Stimulated activated CD8-positive, alpha-beta memory T cell treated with anti-CD3 and anti-CD28 coated beads, Interleukin-12 subunit alpha, Interleukin-12 subunit beta, amount 100 ng/mL, for 24 hours (primary cell): Measurements from ENCODE around the gene SPCS1.
"Not testable (repeated sequence)": the region's sequence is repeated elsewhere in the genome, so short reads cannot be mapped to it uniquely, and the experiment has no call there.

Experiments
- DNase-seq: peaks from one replicate; pipeline ENCODE4 v3.0.0-alpha.2; 2020; ENCODE audit errors: extremely low read depth

Gene SPCS1

DNA sequence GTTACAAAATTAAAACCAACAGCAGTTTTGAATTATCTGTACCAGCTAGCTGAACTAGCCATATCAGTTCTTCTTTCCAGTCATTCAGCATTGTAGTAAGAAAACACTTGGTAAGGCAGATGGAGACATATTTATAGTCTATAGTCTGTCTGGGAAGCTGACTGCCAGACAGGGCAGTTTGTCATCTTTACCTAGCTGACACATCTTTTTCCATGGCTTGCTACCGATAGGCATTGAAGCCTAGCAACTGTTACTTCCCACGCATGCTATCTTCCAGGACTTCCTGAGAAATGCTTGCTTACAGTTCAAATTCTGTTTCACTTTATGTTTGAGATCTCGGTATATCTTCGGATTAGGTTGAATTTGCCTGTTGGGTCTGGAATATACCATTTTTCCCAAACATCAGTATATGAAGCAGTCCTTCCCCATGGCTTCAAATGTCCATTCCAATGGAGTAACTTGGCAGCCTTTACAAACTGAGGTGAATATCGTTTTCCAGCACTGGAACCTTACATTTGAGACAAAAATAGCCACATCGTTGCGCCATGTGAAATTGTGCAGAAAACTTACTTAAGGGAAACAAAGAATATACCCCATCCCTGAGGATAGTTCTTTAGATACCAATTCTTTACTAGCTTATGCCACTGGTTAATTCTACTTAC lies 11.2 kb upstream of the SPCS1 start:
- no peak for DNase-seq

DNA sequence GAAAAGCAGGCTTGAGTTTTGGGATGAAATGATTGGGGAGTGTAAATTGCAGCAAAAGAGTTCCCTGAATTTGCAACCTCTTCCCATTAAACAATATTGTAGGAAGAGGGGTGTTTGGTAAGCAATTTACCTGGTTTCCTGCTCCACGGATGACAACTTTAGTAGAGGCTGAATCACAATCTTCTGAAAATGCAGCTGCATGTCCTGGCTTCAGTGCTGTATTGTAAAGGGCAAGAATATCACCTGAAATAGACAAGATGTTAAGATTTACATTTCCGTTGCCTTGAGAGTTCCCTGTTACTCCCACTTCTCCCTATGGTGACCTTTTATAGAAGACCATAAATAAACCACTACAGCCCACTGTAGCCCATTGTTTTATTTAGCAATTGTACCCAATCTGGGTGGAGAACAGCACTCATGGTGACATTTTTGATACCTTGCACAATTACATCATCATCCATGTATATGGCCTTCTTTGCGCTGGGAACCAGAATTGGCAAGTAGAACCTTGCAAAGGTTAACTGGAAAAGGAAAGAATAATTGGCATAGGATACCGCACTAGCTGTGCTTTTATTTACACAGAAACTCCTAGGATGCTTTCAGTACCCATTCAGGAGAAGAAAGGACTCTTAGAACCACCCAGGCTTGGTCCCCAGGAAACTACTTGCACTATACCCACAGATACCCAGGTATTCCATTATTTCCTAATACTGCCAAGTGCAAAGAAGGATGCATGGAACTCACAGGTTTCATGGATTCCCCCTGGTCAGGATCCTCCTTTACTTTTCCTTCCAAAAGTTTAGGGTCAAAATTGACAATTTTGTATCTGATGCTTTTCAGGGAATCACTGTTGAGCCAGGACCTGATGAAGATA lies 9.9 kb upstream of the SPCS1 start:
- DNase-seq: no peak

DNA sequence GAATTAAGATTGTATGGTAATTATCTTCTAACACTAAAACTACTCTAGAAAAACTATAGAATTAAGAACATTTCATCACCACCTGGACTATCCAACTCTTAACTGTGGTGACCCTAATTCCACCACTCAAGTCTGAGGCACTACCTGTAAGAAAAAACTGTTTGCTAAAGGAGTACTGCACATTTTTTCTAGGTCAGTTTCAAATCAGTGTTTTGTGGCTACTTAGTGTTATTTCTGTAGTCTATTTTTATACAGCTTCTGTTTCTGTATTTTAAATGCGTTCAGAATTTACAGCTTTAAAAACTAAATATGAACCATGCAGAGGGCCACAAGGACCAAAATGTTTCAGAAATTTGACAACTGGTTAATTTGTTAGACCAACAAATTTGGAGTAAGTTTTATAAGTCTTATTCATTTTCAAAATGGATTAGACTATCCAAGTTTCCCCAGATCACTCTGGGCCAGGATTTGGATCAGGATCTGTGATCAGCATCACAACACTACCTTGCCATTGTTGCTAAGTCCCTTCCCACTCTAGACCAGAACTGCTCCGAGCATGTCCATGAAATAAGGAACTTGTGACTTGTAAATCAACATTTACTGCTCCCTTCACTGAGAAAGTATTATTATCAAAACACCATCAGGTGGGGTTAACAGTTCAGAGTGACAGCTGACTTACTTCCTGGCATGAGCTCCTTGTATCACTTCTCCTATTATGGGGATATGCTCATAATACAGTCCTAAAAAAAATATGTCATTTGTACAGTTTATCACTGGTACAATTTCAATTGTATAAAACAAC lies 8.9 kb upstream of the SPCS1 start:
- no peak for DNase-seq

DNA sequence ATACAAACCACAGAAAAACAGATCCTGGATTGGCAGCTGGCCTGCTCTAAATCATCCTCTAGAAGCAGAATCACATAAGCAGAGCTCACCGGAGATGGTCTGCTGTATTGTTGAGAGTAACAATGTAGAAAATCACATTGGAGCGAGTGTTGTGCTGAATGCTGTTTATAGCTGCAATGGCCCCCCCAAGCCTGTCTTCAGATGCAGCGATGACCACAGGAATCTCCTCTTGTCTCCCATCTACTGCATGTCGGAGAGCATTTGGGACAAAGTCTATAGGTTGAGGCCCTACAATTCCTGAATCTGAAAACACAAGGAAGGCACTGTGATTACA lies 8.3 kb upstream of the SPCS1 start:
- DNase-seq: no peak

DNA sequence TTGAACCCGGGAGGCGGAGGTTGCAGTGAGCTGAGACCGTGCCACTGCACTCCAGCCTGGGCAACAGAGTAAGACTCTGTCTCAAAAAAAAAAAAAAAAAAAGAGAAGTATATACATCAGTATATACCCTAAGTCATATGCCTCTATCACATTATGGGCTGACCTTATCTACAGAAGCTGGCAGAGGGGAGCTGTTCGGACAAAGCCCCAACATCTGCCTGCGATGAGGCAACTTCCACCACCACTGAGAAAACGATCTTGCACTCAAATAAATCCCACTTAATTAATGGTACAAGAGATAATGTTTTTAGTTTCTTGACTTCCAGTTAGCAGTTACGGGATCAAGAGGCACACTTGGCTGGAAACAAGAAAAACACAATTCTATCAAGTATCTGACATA lies 2.6 kb upstream of the SPCS1 start:
- no peak for DNase-seq

DNA sequence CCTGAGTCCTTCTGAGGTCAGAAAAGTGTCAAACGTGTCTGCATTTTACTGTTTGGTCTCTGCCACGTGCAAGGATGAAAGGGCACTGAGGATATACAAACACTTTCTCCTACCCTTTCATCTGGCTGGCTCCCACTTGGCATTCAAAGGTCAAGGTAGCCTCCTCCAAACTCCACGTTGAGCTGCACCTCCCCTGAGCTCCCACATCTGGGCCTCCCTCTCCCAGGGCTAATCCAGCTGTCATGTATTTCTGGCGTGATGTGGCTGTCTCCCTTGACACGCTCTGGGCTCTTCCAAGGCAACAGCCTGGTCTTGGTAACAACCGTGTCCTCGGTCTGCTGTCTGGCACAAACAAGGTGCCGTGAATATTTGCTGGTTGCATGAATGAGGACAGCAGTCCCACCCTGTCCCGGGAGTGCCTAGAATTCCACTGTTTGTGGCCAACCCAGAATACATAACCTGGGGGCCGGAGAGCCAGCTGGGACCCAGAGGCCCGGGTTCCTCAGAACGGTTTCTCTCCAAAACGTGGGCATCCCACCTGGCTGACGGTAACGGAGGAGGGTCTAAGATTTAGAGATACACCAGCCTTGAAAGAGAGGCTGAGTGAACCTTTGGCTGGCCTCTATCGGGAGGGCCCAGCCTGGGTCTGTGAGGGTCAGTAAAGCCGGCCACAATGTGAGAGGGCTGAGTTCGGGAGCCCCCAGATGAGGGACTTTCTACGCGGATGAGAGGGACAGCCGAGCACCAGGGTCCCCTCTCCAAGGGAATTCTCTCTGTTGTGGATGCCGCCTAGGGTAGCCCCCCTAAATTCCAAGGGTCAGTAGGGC lies 1.1 kb upstream of the SPCS1 start:
- no peak for DNase-seq

DNA sequence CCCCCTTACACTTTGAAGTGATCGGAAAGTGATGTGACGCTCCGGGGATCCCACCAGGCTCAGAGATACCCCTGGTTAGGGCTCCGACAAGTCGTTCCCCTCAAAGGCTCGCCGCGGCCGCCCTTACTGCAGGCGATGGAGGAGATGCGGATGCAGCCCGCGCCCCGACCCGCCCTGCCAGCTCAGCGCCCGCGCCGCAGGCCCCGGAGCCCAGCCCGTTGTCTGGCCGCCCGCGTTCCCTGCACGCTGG lies 543 bp upstream of the SPCS1 start:
- DNase-seq: no peak

DNA sequence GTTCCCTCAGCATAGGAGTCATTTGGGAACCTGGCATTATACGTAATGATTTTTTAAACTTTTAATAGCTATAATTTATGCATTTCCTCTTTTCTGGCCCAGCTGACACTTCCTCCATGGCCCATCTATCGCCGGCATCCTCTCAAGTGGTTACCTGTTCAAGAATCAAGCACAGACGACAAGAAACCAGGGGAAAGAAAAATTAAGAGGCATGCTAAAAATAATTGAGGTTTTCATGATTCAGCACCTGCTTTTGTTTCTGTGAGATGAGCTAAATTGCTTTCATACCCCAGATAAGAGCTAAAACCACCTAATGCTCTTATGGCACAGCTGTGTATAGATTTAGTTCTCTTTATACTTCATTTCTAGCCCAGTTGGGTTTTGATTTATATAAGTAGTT lies 1.7 kb downstream of the SPCS1 start:
- no peak for DNase-seq

DNA sequence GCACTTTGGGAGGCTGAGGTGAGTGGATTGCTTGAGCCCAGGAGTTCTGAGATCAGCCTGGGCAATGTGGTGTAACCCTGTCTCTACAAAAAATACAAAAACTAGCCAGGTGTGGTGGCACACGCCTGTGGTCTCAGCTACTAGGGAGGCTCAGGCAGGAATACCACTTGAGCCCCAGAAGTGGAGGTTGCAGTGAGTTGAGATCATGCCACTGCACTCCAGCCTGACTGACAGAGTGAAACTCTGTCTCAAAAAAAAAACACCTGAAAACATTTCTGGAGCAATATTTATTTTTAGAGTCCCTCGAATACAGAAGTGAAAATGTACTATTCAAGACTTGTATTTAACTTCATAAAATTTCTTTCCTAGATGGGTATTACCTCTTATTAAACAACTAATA lies 4.6 kb downstream of the SPCS1 start:
- DNase-seq: no peak

DNA sequence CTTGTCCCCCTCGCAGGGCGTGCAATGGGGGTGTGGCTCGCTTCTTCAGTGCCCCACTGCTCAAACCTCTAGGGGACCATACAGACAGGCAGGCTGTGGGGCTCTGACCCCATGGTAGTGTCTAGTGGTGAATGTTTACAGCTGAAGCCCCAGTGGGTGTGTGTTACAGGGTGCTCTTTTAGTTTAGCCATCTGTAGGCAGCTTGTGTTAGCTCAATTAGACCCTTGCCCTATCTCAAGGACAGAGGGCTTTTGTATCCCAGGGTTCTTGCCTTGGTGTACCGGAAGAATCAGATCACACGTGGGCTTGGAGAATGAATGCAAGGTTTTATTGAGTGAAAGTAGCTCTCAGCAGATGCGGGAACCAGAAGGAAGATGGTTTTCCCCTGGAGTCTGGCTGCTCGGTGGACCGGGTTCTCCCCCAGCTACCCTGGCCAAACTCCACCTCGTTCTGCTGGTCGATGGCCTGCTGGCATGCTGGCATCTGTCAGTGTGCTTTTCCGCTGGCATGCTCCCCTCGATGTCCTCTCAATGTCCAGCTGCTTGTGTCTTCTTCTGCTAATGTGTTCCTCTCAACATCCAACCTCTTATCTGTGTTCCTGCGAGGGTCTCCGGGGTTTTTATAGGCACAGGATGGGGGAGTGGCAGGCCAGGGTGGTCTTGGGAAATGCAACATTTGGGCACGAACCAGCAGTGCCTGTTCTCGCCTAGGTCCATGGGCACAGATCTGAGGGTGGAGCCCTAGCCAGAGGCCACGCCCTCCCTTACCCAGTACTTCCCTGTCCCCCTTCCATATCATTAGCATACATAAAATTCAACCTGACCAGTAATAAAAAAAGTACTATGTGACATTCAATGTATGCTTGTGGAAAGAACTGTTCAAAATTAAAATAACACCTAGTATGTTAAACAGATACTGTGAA lies 6.6 kb downstream of the SPCS1 start:
- DNase-seq: no peak

DNA sequence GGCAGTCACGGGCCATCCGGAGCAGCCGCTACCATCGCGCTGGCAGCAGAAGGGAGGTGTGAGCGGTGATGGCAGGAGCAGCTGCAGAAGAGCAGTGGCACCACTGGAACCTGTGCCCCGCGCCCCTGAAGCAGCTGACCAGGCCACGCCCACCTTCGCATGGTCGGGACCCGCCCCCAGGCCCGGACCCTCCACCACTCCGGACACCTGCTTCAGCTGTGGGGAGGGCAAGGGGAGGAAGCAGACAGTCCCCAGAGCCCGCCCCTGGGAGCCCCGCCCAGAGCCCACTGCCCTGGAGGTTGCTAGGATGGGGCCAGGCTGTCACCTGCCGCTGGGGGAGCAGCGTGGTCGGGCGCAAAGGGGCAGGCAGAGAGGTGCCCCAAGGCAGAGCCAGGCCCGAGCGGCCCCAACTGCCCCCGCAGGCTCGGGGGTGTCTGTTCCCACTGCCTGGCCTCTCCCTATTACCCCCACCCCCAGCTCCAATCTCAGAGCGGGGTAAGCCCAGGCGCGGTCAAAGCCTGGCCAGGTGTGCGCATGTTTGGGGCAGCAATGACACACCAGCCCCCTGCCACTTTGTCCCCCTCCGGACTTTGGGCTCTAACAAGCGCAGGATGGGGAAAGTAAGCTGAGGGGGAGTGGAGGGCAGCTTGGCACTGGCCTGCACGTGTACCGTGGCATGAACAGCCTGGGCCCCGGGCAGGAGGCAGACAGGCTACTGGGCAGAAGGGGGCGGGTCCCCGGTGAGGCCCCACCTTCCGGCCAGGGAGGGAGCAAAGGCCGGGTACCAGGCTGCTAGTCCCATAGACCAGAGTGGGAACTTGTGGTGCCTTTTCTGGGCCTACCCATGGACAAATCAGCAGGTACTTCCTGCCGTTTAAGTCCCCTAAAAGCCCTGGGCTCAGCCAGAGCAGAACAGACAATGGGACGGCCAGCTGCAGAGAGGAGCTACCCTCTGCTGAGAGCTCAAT lies 8.7 kb downstream of the SPCS1 start:
- DNase-seq: no peak

DNA sequence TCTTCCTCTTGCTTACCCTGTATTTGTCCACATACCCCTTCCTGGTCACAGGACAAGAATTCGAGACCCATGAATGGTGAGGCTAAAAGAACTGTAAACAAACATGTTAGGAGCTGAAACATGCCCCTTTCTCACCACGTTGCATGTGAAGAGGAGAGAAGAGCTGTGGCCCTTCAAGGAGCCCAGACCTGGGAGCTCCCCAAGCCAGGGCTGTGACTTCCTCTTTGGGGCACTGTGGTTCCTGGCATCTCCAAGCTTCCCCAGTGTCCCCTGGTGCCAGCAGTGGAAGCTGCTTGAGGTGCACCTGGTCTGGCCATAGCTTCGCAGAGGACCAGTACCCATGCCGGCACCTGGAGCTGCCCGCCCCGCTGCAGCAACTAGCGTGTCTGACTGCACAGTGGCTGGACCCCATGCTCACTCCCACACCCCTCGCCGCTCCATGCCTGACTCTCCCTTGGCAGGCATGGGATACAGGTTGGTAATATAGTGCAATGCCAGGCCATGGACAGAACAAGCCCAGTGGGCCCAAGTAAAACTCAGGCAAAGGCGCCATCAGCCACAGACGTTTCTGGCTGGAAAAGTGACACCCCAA lies 9.9 kb downstream of the SPCS1 start:
- no peak for DNase-seq

DNA sequence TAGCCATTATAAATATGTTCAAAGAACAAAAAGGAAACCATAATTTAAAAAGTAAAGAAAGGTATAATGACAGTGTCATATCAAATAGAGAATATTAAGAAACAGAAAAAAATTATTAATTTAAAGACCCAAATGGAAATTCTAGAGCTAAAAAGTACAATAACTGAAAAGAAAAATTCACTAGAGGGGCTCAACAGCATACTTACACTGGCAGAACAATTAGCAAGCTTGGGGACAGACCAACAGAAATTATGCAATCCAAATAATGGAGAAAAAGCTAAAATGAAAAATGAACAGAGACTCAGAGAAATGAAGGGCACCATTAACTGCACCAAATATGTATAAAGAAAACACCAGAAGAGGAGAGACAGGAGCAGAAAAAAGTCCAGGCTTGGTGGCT lies 13.7 kb downstream of the SPCS1 start:
- no peak for DNase-seq

DNA sequence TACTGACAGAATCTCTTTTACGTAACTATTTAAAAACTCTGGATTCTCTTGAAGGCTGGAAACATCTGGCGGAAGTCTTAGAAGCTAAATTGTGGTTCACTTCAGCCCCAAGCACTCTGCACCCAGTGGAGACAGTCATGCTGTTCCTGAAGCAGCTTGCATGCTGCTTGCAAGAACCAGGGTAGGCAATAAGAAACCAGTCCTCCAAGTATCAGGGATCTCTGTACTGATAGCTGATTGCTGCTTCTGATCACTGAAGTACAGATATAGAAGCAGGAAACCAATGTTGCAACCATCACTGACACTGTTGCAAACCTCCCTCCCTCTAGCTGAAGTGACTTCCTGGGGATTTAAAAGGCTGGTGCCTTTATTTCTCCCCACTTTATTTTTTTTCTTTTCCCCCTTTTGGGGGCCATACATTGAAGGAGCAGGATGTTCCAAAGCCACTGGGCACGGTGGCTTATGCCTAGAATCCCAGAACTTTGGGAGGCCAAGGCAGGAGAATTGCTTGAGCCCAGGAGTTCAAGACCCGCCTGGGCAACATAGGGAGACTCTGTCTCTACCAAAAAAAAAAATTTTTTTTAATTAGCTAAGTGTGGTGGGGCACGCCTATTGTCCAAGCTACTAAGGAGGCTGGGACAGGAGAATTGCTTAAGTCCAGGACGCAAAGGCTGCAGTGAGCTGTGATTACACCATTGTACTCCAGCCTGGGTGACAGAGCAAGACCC lies 15.3 kb downstream of the SPCS1 start:
- DNase-seq: no peak

DNA sequence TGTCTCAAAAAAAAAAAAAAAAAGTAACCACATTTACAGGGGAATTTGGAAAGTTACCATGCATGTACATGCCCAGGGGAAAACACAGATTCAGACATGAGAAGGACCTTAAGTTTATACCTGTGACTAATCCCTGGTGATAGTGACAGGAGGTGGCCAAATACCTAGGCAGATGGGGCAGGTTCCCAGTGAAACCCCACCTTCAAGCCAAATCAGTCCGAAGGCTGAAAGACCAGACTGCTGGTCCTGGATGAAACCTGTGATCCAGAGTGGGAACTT lies 15.8 kb downstream of the SPCS1 start:
- DNase-seq: no peak

DNA sequence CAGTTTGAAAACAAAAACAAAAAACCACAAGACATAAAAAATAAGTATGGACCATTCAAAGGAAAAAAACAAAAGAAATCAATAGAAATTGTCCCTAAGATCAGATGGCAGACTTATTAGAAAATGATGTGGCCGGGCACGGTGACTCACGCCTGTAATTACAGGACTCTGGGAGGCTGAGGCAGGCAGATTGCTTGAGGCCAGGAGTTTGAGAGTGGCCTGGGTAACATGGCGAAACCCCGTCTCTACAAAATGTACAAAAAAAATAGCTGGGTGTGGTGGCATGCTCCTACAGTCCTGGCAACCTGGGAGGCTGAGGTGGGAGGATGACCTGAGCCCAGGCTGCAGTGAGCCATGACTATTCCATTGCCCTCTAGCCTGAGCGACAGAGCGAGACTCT lies 16.6 kb downstream of the SPCS1 start:
- DNase-seq: no peak

DNA sequence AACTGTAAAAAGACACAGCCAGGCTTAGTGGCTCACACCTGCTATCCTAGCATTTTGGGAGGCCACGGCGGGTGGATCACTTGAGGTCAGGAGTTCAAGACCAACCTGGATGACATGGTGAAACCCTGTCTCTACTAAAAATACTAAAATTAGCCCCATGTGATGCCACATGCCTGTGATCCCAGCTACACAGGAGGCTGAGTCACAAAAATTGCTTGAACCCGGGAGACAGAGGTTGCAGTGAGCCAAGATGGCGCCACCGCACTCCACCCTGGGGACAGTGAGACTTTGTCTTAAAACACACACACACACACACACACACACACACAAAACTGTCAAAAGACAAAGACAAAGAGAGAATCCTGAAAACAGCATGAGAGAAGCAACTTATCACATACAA lies 18.0 kb downstream of the SPCS1 start:
- DNase-seq: no peak

DNA sequence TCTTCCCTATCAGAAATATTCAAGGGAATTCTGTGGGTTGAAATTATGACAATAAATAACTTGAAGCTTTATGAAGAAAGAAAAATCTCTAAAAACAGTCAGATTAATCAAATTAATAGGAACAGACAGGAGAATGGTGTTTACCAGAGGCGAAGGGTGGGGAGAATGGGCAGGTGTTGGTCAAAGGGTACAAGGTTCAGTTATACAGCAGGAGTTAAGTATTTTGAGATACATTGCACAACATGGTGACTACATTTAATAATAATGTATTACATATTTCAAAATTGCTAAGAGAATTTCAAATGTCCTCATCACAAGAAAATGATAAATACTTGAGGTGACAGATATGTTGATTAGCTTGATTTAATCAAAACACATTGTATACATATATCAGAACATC lies 18.6 kb downstream of the SPCS1 start:
- no peak for DNase-seq

DNA sequence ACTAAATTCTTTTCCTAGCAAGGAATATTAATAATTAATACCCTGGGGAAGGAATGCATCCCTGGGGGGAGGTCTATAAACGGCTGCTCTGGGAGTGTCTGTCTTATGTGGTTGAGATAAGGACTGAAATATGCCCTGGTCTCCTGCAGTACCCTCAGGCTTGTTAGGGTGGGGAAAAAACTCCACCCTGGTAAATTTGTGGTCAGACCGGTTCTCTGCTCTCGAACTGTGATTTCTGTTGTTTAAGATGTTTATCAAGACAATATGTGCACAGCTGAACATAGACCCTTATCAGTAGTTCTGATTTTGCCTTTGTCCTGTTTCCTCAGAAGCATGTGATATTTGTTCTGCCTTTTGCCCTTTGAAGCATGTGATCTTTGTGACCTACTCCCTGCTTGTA lies 22.8 kb downstream of the SPCS1 start:
- DNase-seq: not testable (repeated sequence)
